ENCODE data around the gene KCNG2.

DNA sequence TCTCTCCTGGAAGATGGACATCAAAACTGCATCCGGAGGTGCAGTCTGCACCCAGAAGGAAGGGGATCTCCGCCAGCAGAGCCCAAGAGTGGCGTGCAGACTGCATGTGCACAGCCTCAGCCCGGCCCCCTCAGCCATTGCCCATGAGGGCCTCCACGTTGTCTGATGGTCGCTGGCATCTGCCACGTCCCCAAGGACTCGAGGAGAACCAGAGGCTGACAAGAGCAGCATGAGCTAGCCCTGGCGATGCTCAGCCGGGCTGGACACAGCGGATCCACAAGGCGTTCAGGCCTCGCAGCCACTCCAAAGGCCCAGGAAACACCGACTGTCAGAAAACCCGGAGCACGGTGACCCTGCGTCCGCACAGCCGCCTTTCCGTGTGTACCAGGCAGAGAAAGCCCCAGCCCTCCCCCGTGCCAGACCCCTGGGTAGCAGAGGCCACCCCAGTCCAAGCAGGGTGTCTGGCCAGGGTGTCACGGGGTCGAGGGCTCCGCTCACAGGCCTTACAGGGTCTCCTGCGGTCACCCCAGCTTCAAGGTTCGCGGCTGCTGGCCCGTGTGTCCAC, 105.4 kb downstream of the KCNG2 start:
- TF ChIP-seq ZNF398 (tag by site-specific recombination; IDR thresholded peaks at IDR 0.05) (no peak), ZNF274 (IDR thresholded peaks at IDR 0.05; ENCODE audit: low read length) (no peak), ZNF274 (tag by site-specific recombination; IDR thresholded peaks at IDR 0.05; ENCODE audit: borderline replicate concordance) (no peak), CTCF (tag by site-specific recombination; IDR thresholded peaks at IDR 0.05) (no peak), ZNF214 (tag by site-specific recombination; IDR thresholded peaks at IDR 0.05; ENCODE audit: borderline replicate concordance) (no peak), KLF10 (tag by site-specific recombination; IDR thresholded peaks at IDR 0.05) (no peak), MEIS1 (CRISPR knock-in tag; IDR thresholded peaks at IDR 0.05; ENCODE audit: borderline replicate concordance) (no peak), ZNF623 (tag by site-specific recombination; IDR thresholded peaks at IDR 0.05) (no peak)
- TF ChIP-seq, protein P1, sequence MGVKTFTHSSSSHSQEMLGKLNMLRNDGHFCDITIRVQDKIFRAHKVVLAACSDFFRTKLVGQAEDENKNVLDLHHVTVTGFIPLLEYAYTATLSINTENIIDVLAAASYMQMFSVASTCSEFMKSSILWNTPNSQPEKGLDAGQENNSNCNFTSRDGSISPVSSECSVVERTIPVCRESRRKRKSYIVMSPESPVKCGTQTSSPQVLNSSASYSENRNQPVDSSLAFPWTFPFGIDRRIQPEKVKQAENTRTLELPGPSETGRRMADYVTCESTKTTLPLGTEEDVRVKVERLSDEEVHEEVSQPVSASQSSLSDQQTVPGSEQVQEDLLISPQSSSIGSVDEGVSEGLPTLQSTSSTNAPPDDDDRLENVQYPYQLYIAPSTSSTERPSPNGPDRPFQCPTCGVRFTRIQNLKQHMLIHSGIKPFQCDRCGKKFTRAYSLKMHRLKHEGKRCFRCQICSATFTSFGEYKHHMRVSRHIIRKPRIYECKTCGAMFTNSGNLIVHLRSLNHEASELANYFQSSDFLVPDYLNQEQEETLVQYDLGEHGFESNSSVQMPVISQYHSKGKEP (tag by site-specific recombination; IDR thresholded peaks at IDR 0.05) = no peak
